Femur (tissue), 1 donor: ENCODE measurements around the gene ABI3.
"Not testable (repeated sequence)": the region's sequence is repeated elsewhere in the genome, so short reads cannot be mapped to it uniquely, and the experiment has no call there.

ENCODE experiments used
- DNase-seq: peaks from one replicate; pipeline ENCODE4 v3.0.0-alpha.2; 2017

The ABI3 gene

GRCh38 chr17:49254066-49254465 lies 43.6 kb downstream of the ABI3 start:
- DNase-seq, result no peak

GRCh38 chr17:49255125-49255524 lies 44.6 kb downstream of the ABI3 start:
- no peak for DNase-seq

GRCh38 chr17:49258394-49258793 lies 47.9 kb downstream of the ABI3 start:
- no peak for DNase-seq

DNA sequence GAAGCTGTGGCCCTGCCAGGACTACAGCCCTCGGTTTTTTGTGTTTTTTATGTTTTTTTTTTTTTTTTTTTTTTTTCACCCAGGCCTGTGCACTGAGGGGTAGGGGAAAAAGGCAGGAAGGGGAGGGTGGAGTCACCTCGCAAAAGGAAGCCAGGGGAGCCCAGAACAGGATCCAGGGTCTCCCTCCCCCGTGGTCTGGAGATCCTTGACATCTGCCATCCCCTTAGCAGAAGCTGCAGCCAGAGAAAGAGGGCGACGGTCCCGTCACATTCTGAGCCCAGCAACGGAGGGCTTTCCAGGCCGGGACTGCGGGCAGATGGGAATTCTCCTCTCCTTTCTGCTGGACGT lies 49.1 kb downstream of the ABI3 start:
- DNase-seq, result no peak

DNA sequence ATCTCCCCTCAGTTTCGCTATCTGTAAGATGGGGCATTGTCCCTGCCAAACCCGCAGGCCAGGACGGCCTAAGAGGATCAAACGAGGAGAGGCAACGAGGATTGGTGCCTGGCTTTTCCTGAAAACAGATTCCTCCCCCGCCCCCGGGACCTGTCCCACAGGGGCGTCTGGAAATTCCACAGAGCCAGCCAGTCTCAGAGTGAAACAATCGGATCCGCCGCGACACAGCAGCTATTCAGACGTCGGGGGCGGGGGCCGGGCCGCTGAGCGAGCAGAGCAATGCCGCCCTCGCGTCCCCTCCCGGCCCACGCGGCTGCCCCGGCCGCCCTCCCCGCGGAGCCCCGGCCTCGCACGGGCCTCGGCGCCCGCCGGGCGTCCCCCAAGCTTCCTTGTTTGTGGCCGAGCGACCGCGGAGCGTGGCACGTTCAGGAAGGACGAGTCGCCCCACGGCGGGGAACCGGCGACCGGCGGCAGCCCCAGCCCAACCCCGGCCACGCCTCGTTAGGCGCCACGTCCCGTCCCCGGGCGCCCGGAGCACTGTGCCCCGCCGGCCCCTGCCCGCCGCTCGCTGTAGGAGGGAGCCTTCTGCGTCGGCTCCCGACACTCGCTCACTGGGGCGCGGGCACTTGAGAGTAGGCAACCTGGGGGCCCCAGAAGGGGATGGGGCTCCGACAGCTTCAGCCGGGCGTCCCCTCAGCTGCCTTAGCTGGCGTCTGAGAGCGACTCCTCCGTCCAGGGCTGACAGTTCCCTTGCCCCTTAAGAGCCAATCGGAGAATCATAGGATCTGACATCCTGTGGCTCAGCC lies 49.7 kb downstream of the ABI3 start:
- DNase-seq, result peak; percentile 79

DNA sequence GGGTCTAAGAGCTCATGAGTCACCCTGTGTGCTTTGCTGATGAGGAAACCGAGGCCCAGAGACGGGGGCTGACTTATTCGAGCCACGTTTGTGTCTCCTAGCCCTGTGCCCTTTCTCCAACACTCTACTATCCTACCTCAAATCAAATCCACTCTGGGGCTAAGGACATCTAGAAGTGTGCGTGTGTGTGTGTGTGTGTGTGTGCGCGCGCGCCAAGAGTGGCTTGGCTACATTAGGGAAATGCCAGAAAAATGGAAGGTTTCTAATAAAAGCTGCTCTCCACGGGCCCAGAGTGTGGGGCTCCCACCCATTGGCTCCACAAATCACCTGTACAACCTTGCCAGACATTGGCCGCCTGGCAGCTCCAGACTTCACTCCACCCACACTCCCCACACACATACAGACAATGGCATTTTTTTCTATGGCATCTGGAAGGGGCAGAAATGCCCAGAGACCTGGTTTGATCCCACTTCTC lies 50.3 kb downstream of the ABI3 start:
- DNase-seq, result peak; percentile 66

- DNase-seq, result not testable (repeated sequence)
Observed at GRCh38 chr17:49261540-49261939, 51.0 kb downstream of the ABI3 start.

- no peak for DNase-seq
Observed at GRCh38 chr17:49266233-49266632, 55.7 kb downstream of the ABI3 start.

DNA sequence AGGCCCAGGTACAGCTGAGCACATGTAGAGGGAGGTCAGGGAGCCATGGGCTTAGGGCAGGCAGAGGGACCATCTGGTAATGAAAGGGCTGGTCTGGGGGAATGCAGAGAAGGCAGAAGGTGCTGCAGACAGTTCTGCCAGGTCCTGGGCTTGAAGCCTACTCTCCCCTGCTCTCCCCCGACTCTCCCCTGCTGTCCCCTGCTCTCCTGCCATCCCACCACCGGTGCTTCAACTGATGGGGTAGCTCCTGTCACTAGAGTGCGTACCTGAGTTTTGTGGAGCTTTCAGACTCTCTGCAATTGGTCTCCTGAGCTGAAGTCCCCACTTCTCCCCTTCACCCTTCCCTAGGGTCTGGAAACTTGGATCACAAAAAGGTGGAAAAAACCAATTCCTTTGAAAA lies 57.4 kb downstream of the ABI3 start:
- DNase-seq, result no peak

DNA sequence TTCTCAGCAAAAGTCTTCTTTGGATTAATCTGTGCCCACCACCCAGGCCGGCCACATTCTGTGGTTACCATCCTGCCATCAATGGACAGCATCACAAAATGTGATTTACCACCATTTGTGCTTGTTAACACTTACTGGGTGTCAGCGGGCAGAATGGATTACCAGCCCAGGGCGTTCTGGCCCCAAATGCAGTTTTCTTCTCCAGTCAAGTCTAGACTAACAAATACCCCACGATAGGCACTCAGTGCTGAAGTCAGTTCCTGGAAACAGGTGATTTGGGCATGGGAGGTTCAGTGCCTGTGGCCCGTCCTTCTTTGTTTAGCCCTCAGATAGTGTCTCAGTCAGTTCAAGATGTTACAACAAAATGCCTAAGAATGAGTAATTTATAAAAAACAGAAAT lies 58.8 kb downstream of the ABI3 start:
- no peak for DNase-seq
